ENCODE data around the gene TRAPPC1.

- TF ChIP-seq EZH2 (IDR thresholded peaks at IDR 0.05) = no peak
- peak; percentile 69; the same call in 1 of the 2 replicates for TF ChIP-seq POLR2AphosphoS5 (IDR thresholded peaks at IDR 0.05; ENCODE audit: borderline replicate concordance, low read depth, low read length)
These were observed at the start of gene TRAPPC1, which contains the start of gene CNTROB for GRCh38 chr17:7931709-7932482.
